Stimulated activated CD8-positive, alpha-beta memory T cell treated with anti-CD3 and anti-CD28 coated beads, Interleukin-7, amount 100 ng/mL, for 24 hours (primary cell): ENCODE results near the gene CACNA1F.

Experiments used
- DNase-seq: peaks from one replicate; pipeline ENCODE4 v3.0.0-alpha.2; 2020; ENCODE audit warnings: low read depth

Gene CACNA1F

DNA sequence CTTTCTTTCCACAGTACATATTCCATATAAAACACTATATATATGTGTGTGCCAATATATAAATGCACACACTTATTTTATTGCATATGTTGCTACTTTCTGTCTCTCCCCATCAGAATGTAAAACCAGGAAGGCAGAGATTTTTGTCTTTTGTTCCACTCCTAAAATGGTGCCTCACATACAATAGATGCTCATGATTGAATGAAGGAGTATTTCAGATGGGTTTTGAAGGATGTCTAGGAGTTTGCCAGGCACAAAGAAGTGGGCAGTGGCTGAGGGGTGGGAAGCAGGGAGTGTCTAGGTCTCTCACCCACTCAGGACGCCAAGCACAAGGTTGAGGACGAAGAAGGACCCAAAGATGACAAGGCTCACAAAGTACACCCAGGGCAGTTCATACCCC, 5.4 kb downstream of the CACNA1F start:
- no peak for DNase-seq

DNA sequence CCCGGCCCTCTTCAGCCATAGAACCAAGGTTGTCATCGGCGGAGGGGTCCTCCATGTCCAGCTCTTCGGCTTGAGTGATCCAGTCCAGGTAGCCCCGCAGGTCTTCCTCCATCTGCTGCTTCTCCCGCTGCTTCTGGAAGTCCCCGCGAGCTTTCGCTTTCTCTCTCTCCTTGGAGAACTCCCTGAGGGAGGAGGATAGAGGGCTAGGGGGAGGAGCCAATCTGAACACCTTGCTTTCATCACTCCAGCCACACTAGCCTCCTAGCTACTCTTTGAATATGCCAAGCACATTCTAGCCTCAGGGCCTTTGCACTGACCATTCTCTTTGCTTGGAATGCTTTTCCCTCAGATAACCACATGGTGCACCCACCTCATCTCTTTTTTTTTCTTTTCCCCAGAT, 6.2 kb downstream of the CACNA1F start:
- DNase-seq, result no peak

DNA sequence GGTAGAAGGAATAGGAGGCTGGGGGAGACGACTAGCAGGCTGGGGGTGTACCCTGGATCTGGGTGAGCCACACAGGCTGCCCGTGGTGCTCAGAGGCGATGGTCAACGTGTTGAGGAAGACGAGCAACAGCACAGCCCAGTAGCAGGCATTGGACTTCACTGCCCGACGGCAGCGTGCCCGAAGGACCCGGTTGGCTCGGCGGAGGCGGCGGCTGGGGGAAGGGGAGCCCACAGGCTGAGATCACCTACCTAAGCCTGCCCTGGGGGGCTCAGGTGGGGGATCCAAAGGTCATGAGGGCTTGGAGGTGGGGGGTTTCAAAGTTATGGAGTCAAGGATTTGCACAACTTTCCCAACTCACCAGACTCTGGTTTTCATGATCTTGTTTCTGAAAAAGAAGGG, 7.3 kb downstream of the CACNA1F start:
- DNase-seq, result no peak

DNA sequence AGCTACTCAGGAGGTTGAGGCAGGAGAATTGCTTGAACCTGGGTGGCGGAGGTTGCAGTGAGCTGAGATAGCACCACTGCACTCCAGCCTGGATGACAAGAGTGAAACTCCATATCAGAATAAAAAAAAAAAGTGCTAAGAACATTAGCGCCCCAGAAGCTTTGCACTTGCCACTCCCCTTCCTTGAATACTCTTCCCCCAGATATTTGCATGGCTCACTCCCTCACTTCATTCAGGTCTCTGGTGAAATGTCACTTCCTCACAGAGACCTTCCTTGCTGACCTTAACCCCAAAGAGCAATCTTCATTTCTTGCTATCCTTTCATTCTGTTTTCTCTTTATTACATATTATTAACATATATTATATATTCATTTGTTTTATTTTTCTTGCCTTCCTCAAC, 11.3 kb downstream of the CACNA1F start:
- no peak for DNase-seq

DNA sequence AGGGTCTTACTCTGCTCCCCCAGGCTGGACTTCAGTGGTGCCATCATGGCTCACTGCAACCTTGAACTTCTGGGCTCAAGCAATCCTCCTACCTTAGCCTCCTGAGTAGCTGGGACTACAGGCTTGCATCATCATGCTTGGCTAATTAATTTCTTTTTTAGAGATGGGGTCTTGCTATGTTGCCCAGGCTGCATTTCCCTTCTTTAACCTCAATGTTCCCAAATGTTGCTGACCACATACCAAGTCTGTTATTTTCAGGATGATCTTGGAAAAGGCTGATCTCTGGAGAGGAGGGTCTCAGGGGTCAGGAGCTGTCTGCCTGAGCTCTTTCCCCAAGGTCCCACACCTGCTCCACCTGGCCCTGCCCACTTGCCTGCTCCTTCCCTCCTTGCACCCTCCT, 13.0 kb downstream of the CACNA1F start:
- DNase-seq, result no peak

DNA sequence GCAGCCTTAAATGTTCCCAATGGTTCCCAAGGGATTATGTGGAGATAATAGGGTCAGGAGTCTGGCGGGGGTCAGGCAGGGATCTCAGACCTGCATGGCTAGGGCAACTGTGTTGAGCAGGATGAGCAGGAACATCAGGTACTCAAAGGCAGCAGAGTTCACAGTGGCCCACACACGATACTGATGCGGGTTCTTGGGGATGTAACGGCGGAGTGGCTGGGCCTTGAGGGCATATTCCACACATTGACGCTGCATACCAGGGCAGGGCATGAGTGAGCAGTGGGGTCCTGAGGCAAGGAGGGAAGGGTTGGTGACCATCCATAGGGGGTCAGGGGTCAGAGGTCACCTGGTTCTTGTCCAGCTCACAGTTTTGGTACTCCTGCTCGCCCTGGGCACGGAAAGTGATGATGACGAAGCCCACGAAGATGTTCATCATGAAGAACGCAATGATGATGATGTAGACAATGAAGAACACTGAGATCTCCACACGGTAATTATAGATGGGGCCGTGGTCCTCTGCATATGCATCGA, 18.1 kb downstream of the CACNA1F start:
- no peak for DNase-seq

DNA sequence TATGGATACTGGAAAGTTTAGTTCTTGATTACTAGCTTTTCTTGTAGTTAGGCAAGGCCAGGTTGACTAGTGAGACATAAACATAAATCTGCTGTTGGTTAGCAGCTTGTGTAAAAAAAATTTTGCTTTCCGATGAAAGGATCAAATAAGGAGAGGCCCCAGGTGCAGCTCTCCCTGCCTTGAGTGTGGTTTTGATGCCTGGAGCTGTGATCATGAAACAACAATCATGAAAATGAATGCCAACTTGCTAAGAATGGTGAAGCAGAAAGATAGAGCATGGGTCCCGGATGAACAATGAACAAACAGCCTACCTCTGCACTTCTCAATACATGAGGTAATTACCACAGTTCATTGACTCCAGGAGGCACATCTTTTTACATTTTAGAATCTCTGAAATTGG, 18.7 kb downstream of the CACNA1F start:
- no peak for DNase-seq

DNA sequence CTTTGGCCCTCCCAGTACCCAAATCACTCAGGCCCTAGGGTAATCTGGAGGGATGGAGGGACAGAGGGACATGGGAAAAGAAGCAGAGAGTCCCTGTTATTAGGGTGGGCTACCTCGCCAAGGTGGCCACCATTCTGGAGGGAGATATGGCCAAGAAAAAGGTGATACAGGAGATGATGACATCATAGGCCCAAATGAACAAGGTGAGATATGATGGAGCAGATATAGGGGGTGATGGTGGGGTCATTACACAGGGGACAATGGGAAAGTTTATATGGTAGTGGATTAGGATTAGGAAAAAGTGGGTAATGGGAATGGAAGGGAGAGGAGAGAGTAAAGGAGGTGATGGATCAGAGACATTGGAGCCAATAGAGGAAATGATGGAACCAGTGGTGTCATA, 20.3 kb downstream of the CACNA1F start:
- no peak for DNase-seq

DNA sequence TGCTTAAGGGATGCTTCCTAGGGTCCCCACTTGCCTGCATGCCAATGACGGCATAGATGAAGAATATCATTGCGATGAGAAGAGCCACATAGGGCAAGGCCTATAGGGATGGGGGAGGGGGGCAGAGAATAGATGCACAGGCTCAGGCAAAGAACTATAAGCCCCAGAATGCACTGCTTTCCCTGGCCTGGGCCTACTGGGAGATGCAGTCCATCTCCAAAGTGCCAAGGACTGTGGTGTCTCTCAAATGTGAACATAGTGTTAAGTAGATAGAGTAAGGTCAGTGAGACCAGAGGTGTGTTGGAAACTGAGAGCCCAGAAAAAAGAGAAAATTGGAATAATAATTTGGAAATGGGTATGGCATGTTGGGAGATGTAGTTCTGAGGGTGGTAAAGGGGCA, 20.9 kb downstream of the CACNA1F start:
- no peak for DNase-seq

DNA sequence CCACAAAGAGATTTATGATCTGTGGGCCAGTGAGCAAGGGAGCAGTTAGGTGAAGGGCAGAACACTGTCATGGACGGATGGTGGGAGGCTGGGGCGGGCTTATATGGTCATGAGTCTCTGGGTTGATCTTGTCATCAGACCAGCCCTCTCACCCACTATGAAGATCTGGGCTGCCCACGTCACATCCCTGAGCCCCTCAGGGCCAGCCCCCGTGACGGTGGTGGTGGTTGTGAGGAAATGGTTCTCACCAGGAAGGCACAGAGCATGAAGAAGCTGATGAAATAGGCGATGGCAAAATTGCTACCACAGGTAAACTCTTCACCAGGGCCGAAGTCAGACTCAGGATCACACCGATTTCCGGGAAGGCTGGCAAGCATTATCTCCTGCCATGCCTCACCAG, 22.1 kb downstream of the CACNA1F start:
- no peak for DNase-seq

DNA sequence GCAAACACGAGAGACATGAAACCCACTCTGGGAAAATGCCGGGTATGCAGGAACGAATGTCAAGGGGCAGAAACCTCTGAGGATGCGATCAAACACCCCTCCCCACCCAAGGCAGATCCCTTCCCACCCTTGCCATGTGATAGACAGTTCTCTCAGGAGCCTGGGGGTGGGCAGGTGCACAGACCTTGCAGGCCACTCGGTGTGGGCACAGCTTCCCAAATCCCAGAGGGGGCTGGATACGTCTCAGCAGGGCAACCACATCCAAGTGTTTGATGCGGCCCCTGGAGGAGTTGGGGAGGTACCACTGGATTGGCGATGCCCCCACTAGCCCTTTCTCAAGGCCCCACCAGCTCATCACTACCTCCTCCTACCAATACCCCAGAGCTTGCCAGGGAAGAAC, 22.7 kb downstream of the CACNA1F start:
- no peak for DNase-seq

DNA sequence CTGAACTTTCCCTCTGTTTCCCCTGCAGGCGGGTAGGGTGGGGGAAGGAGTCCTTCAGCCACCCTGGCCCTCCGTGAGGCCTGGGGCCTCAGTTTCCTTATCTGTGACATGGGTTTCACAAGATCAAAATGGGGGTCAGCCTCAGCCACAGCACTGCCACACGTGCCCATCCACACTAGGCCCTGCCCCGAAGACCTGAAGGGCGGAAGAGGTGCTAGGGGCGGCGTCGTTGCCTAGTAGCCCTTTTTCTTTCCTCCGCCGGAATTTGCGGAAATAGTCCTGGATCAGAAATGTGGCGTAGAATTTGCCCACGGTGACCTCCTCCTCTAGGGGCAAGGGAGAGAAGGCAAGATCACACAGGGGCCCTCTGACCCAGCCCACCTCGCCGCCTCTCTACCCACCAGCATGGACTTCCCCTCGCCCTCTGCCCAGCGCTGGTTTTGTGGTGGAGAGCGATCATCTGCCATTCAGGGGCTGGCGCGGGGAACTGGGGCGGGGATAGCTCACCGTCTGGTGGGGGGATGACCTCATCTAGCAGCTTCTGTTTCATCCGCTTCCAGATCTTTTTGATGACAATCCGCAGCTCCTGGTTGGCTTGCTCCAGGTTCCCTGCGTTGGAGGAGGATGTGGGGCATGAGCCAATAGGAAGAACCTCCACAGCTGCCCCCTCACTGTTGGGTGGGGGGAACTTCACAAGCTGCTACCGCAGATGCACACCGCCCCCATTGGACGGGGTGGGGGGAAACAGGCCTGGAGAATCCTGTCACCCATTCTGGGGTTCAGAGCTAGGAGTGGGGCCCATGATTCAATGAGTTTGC, 23.5 kb downstream of the CACNA1F start:
- DNase-seq, result no peak

DNA sequence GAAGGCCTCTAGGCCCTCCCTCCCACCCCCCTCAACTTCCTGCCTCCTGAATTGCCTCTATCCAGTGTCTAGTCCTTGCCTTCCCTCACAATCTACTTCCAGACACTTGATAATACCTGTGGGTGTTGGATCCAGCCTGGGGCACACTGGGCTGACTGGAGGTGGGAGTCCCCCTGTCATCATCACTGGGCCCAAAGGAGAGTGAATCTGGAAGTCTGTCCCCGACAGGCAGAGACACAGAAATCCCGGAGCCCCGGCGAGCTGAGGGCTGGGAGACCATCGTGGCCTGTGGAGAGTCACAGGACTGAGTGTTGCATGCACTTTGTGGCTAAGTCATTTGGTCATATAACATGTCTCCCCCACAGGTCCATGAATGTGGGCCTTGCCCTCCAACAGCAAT, 24.7 kb downstream of the CACNA1F start:
- no peak for DNase-seq

DNA sequence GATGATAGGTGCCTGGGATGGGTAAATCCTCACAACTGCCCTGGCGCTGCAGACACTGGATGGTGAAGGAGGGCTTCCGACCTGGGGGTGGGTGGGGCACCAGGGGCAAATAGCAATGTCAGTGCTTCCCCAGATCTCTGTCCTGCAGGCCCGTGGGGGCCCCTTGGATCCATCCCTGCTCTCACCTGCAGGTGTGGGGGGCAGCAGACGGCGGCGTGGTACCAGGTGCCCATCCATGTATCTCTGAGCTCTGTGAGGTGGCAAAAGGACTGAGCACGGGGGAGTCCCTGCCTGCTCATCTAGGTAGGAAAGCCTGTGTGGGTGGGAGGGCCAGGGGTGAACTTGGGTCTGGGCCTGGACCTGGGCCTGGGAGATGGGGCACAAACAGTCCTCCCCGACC, 26.6 kb downstream of the CACNA1F start:
- DNase-seq, result no peak

DNA sequence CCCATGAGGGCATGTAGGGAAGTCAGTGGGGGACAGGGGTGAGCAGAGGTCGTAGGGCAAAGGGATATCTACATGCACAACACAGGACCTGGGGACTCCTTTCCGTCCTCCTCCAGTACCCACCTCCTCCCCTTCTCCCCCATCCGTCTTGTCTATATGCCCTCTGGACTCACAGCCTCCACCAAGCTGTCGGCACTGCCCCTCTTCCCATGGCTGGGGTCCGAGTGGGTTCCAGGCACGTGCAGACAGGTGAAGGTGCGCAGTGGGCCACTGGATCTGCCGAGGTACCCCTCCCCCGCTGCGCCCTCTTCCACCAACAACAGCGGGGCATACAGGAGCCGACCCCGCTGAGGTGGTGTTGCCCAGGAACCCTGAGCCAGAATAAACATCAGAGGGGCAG, 27.7 kb downstream of the CACNA1F start:
- no peak for DNase-seq

DNA sequence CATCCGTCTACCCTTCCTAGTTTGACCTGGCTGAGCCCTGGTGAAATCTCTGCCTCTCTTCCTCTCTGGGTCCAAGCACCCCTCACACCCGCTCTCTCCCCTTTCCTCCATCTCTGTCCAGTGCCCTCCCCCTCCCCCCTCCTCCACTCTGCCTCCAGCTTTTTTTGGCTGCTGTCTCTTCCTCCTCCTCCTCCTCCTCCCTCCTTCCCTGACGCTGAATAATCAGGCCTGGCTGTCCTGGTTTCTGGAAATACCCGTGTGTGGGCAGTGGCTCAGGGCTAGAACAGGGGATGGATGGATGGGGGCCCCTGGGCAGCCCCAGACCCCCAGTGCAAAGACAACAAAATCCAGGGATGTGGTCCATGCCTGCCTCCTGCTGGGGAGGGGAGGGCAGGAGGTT, 28.4 kb downstream of the CACNA1F start:
- no peak for DNase-seq

DNA sequence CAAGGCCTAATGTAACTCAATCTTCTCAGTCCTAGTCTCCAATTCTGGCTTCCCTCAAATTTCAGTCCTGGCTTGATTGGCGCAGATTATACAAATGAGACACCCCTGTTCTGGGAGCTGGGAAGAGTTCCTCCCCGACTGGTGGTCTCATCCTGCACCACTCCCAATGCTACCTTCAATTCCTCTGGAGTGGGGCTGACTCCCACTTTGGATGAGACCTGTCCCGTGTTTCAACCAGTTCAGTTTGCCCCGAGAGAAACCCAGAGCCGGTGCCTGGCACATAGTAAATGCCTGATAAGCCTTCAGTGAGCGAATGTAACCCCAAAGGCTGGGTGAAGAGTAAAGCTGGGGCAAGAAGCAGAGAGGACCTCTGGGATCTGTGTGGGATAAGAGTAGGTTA, 29.1 kb downstream of the CACNA1F start:
- DNase-seq, result no peak

DNA sequence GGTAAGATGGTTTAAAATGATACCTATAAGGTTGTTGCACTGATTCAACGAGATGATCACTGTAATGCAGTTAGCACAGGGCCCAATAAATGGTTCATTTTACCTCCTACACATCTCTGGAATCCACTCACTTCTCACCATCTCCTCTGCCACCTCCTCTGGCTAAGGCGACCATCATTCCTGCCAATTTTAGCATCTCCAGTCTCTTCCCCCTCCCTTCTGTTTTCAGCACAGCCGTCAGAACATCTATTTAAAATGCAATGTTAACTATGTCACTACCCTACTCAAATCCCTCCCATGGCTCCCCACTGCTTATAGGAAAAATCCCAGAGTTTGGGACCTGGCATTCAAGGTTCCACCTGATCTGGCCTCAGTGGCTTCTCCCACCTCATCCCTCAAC, 29.6 kb downstream of the CACNA1F start:
- DNase-seq, result no peak

DNA sequence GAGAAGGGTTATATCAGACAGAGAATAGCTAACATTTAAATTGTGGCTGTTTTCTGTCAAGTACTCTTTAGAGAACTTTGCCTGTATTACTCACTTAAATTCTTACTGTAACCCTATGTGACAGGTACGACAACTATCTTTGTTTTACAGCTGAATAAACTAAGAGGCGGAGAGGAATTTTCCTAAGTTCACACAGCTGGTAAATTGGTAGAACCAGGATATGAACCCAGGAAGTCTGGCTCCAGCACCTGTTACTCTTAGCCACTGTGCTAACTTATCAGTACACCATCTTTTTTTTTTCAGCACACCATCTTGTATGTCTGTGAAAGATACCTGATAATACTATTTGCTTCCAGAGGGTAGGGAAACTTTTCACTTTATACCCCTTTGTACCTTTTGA, 31.1 kb downstream of the CACNA1F start:
- DNase-seq, result no peak

DNA sequence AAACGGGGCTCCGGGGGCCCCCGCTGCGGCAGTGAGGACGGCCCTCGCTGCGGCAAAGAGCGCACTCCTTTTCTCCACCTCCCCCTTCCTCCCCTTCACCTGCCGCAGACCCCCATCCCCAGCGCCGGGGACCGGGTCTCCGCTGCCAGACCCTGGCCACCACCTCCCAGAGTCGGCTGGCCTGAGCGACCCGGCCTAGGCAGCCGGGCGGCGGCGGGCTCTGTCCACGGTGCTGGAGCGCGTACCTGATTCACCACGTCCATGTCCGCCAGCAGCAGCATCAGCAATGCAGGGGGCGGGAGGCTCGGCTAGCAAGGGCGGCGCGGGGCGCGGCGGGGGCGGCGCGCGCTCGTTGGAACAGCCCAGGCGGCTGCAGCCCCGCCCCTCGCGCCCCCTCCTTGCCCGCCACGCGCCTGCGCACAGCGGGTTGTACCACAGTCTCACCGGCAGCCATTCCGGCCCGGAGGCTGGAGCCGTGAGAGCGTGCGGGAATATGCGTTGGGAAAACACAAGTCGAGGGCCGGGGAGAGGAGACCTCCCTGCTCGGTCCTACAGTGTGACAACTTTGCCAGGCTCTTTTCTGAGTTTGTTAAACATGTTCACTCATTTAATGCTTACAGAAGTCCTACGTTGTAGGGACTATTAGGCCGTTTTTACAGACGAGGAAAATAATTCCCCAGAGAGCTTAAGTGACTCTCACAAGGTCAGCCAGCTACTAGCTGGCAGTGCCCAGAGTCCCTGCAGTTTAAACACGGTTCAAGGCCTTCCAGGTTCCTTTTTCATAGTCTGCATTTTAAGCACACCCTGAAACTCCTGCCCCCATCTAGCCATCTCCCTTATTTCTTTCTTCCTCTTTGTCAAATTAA, 33.0 kb downstream of the CACNA1F start, which contains the start of gene SYP:
SYP (minus strand) TSS at position 288 of the 866 bp plus-strand sequence; CDS start at position 281, 7 bp downstream.
- peak; percentile 61 for DNase-seq

DNA sequence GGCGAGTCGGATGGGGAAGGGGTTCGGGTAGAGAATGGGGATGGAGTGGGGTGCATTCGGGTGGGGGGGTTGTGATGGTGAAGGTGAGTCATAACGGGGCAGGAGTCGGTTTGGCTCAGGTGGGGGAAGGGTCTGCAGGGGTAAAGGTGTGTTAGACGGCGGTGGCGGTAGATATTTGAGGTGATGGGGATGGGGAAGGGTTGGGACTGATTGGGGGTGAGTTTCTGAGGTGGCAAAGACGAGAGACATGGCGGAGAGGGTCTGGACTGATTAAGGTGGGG, 33.9 kb downstream of the CACNA1F start:
- DNase-seq, result no peak

DNA sequence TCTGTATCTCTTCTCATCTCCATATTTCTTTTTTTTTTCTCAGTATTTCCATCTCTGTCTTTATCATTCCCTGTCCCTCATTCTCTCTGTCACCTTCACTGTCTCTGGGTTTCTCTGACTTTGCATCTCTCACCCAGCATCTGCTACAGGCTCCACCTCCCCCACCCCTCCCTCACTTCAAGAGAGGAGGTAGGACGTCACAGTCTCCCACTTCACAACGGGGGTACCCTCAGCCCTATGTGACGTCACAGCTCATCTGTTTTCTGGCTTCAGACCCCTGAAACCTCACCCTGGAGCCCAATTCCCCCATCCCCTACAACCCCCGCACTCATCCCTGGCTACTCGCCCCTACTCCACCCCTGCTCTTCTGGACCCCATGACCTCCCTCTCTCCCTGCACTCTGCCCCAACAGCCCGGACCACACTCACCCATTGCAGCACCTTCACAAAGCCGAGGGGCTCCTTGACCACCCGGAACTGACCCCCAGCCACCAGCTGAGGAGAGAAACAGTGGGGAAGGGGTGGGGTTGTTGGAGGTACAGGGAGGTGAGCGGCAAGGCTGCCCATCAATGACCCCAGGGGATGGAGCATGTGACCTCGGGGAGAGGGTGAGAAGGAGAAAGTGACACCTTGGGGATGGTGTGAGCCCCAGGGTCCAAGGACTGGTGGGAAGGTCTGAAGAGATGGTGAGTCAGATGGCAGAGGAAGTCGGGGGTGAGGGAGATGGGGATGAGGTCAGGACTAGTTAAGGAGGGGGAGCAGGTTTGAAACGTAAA, 34.4 kb downstream of the CACNA1F start:
- no peak for DNase-seq
